SW480 (cell line): ENCODE measurements around the gene CARD9.
A peak's percentile ranks its signal among the peaks of the same experiment; 100 is the strongest.

Source experiments
- DNase-seq: peaks from one replicate; pipeline ENCODE4 v3.0.0-alpha.2; 2016; ENCODE audit warnings: low spot score

Gene CARD9

GRCh38 chr9:136401173-136401922 lies 27.9 kb upstream of the CARD9 start:
- no peak for DNase-seq

GRCh38 chr9:136400038-136400834 lies 26.8 kb upstream of the CARD9 start, which contains the start of gene SNAPC4:
SNAPC4 (minus strand) TSS chr9:136400170; CDS start chr9:136398428, 1,742 bp downstream.
- peak; percentile 86 for DNase-seq

- DNase-seq = no peak
These were observed 25.9 kb upstream of the CARD9 start for GRCh38 chr9:136399176-136400037.

- DNase-seq = no peak
These were observed 24.8 kb upstream of the CARD9 start for GRCh38 chr9:136398286-136398685.

- no peak for DNase-seq
These were observed 24.2 kb upstream of the CARD9 start for GRCh38 chr9:136397643-136398042.

- DNase-seq = no peak
These were observed 22.7 kb upstream of the CARD9 start for GRCh38 chr9:136396219-136396515.

GRCh38 chr9:136395345-136396218 lies 22.1 kb upstream of the CARD9 start:
- DNase-seq = no peak

GRCh38 chr9:136395020-136395340 lies 21.5 kb upstream of the CARD9 start:
- DNase-seq = no peak

- no peak for DNase-seq
These were observed 21.0 kb upstream of the CARD9 start for GRCh38 chr9:136394312-136395019.

- no peak for DNase-seq
These were observed 20.1 kb upstream of the CARD9 start for GRCh38 chr9:136393531-136393930.

- no peak for DNase-seq
These were observed 19.3 kb upstream of the CARD9 start for GRCh38 chr9:136392538-136393449.

- no peak for DNase-seq
These were observed 18.5 kb upstream of the CARD9 start for GRCh38 chr9:136391737-136392537.

- DNase-seq = no peak
These were observed 15.9 kb upstream of the CARD9 start for GRCh38 chr9:136389396-136389795.

GRCh38 chr9:136387217-136387616 lies 13.7 kb upstream of the CARD9 start:
- DNase-seq = no peak

- DNase-seq = no peak
These were observed 12.5 kb upstream of the CARD9 start for GRCh38 chr9:136386018-136386417.

- DNase-seq = no peak
These were observed 11.5 kb upstream of the CARD9 start for GRCh38 chr9:136385015-136385414.

GRCh38 chr9:136383436-136383835 lies 10.0 kb upstream of the CARD9 start:
- DNase-seq = no peak

GRCh38 chr9:136381966-136382513 lies 8.6 kb upstream of the CARD9 start:
- DNase-seq = no peak

GRCh38 chr9:136381311-136381710 lies 7.8 kb upstream of the CARD9 start:
- DNase-seq = no peak
